Peyer's patch (tissue), 4 donors: Measurements from ENCODE around the gene NBPF10. TPM values are rescaled to one million over a fixed set of nuclear protein-coding genes. Genes with fewer than 3 reads are reported as not detected.
"Not testable (repeated sequence)": the region's sequence is repeated elsewhere in the genome, so short reads cannot be mapped to it uniquely, and the experiment has no call there.

ENCODE experiments used
- DNase-seq, 3 donors: peaks; one replicate each; pipeline ENCODE4 v3.0.0-alpha.2; 2017 to 2019
- H3K27ac ChIP-seq, 4 donors: fragments of 200-600 bp; sonication (generic); one replicate each; pipeline ENCODE4 v1.5.1; 2016 to 2019
- H3K27me3 ChIP-seq, 2 donors: fragments of 200-600 bp; sonication (generic); one replicate each; pipeline ENCODE4 v1.5.1; 2019
- H3K36me3 ChIP-seq, 3 donors: fragments of 200-600 bp; sonication (generic); one replicate each; pipeline ENCODE4 v1.5.1; 2016 to 2019
- H3K4me1 ChIP-seq, 4 donors: fragments of 200-600 bp; sonication (generic); one replicate each; pipeline ENCODE4 v1.5.1; 2016 to 2019
- H3K4me3 ChIP-seq, 4 donors: fragments of 200-600 bp; sonication (generic); 1 replicate in 3 of 4; 2 replicates in 1 of 4; pipeline ENCODE4 v1.5.1; 2016 to 2019; ENCODE audit warnings: mild to moderate bottlenecking in 1 of 4
- H3K9me3 ChIP-seq, 4 donors: fragments of 200-600 bp; sonication (generic); one replicate each; pipeline ENCODE4 v1.5.1; 2016 to 2019; ENCODE audit warnings: mild to moderate bottlenecking in 1 of 4
- CTCF ChIP-seq, 6 experiments: fragments of 450-650 bp in 4 of 6; fragments of 200-600 bp in 2 of 6; sonication (generic) in 1 of 6; IDR thresholded peaks; one replicate each; pipeline ENCODE4 v1.5.1; 2017 to 2019; ENCODE audit warnings: antibody characterized with exemption in 6 of 6, mild to moderate bottlenecking in 3 of 6, moderate library complexity in 1 of 6
- total RNA-seq, 4 donors: library from RNA; depleted of rRNA; stranded (reverse); fragments of >200 nt; gene quantifications; one replicate each; pipeline ENCODE4 v1.1.0, GENCODE V29; 2016

The NBPF10 gene
- 1 to 10 TPM; 1.2 to 2.5 (median 2.3) TPM for total RNA-seq

GRCh38 chr1:146144465-146144864, at the start of gene NBPF10:
Gene NBPF10 (minus strand): TSS chr1:146144804. CDS start chr1:146144769, 35 bp downstream.
- H3K9me3 ChIP-seq, H3K4me1 ChIP-seq, H3K4me3 ChIP-seq, H3K27me3 ChIP-seq, H3K27ac ChIP-seq, DNase-seq, H3K36me3 ChIP-seq: not testable (repeated sequence)
- peak in 3 of 6 experiments; percentile 9 to 20 (median 16) for TF ChIP-seq CTCF (IDR thresholded peaks at IDR 0.05)

- peak in 1 of 3 donors; percentile 18 for DNase-seq
- not testable (repeated sequence) for H3K9me3 ChIP-seq, H3K4me1 ChIP-seq, H3K36me3 ChIP-seq, H3K27me3 ChIP-seq, H3K4me3 ChIP-seq
- H3K27ac ChIP-seq = peak overlapping the region in 1 of 4 donors; percentile 58
Measured at GRCh38 chr1:146174531-146174930, 29.9 kb upstream of the NBPF10 start.

GRCh38 chr1:146167740-146168139, 23.1 kb upstream of the NBPF10 start:
- H3K4me3 ChIP-seq, H3K9me3 ChIP-seq, H3K4me1 ChIP-seq, H3K27me3 ChIP-seq, H3K27ac ChIP-seq, DNase-seq, H3K36me3 ChIP-seq: not testable (repeated sequence)

GRCh38 chr1:146167273-146167672, 22.7 kb upstream of the NBPF10 start:
- H3K9me3 ChIP-seq, H3K36me3 ChIP-seq, DNase-seq, H3K27me3 ChIP-seq, H3K4me1 ChIP-seq, H3K27ac ChIP-seq, H3K4me3 ChIP-seq: not testable (repeated sequence)

Other genes starting within 250 kb of the NBPF10 start
- gene ITGA10, start 234.8 kb downstream of the NBPF10 start, total RNA-seq = 10 to 100 TPM in 3 of 4 donors, 1 to 10 TPM in 1; 4.2 to 23.9 (median 22.9) TPM
- gene PEX11B, start 226.1 kb downstream of the NBPF10 start, total RNA-seq = 10 to 100 TPM; 21.5 to 33.8 (median 27.1) TPM
- 100 to 1,000 TPM in 1 of 4 donors, 10 to 100 TPM in 3; 47.6 to 105 (median 57.0) TPM for gene RBM8A, start 217.3 kb downstream of the NBPF10 start, total RNA-seq
- gene LIX1L, start 186.8 kb downstream of the NBPF10 start, total RNA-seq = 10 to 100 TPM in 1 of 4 donors, 1 to 10 TPM in 3; 3.7 to 10.7 (median 4.5) TPM
- gene ANKRD34A, start 180.2 kb downstream of the NBPF10 start, total RNA-seq = 1 to 10 TPM in 1 of 4 donors, under 1 TPM in 1, not detected in 2; 0.54 to 3.7 TPM
- gene POLR3GL, start 180.1 kb downstream of the NBPF10 start, total RNA-seq = 10 to 100 TPM in 3 of 4 donors, 1 to 10 TPM in 1; 8.7 to 25.6 (median 12.5) TPM
- 1,000 to 10,000 TPM in 2 of 4 donors, 100 to 1,000 TPM in 2; 313 to 1,366 (median 694) TPM for gene TXNIP, start 148.2 kb downstream of the NBPF10 start, total RNA-seq
- gene HJV, start 123.1 kb downstream of the NBPF10 start, total RNA-seq = not detected
- 10 to 100 TPM; 22.1 to 47.3 (median 36.1) TPM for gene NOTCH2NLA, start 84.2 kb upstream of the NBPF10 start, total RNA-seq